MCF 10A (cell line): ENCODE results near the gene PLXNB3. TPM values are rescaled to one million over a fixed set of nuclear protein-coding genes. Genes with fewer than 3 reads are reported as not detected.

Experiments
- BruUV-seq: library from RNA; stranded (reverse); fragments of 400-500 nt; replicated peaks from 2 replicates; lab custom pipeline; 2021; lab: Mats Ljungman, UMichigan
- CTCF ChIA-PET: fragments of 300-600 bp; sonication (Branson Sonifier 250); formaldehyde crosslinking; extraction: SDS; loops from one replicate; lab custom pipeline; 2021; ENCODE audit warnings: antibody characterized with exemption, inconsistent platforms; lab: Yijun Ruan, JAX
- POLR2A ChIA-PET: fragments of 300-600, 350-650 bp; sonication (Branson Sonifier 250); formaldehyde crosslinking; extraction: SDS; loops from one replicate; lab custom pipeline; 2020; ENCODE audit warnings: antibody characterized with exemption, inconsistent platforms; lab: Yijun Ruan, JAX
- DNase-seq: peaks from one replicate; pipeline ENCODE4 v3.0.0-alpha.2; 2018; ENCODE audit not compliant: unreplicated experiment
- H3K27ac Mint-ChIP-seq: one replicate; pipeline ENCODE4 v1.8.0; 2022; ENCODE audit warnings: mild to moderate bottlenecking, low read depth, mixed read lengths; ENCODE audit not compliant: unreplicated experiment
- H3K27me3 Mint-ChIP-seq: one replicate; pipeline ENCODE4 v1.8.0; 2022; ENCODE audit warnings: mixed read lengths; ENCODE audit not compliant: insufficient read depth, unreplicated experiment
- H3K36me3 Mint-ChIP-seq: one replicate; pipeline ENCODE4 v1.8.0; 2022; ENCODE audit warnings: mild to moderate bottlenecking, moderate library complexity, mixed read lengths; ENCODE audit not compliant: insufficient read depth, unreplicated experiment
- H3K4me1 Mint-ChIP-seq: one replicate; pipeline ENCODE4 v1.8.0; 2022; ENCODE audit warnings: mixed read lengths; ENCODE audit not compliant: insufficient read depth, unreplicated experiment
- H3K4me3 Mint-ChIP-seq: one replicate; pipeline ENCODE4 v1.8.0; 2022; ENCODE audit warnings: mild to moderate bottlenecking, moderate library complexity, mixed read lengths; ENCODE audit not compliant: unreplicated experiment
- H3K9me3 Mint-ChIP-seq: one replicate; pipeline ENCODE4 v1.8.0; 2022; ENCODE audit warnings: mixed read lengths; ENCODE audit not compliant: unreplicated experiment
- intact Hi-C: fragments of 100-400 bp; cut with micrococcal nuclease; formaldehyde crosslinking; loops from 2 replicates; pipeline ENCODE4 v1.14.1; 2022
- total RNA-seq: library from RNA; stranded (reverse); gene quantifications from 2 replicates; pipeline ENCODE4 v1.2.3, GENCODE V29; 2022
- TF ChIP-seq, protein P1 (sequence below): fragments of 200-600 bp; IDR thresholded peaks from one replicate; pipeline ENCODE4 v1.8.0; 2022; ENCODE audit warnings: antibody characterized with exemption, mild to moderate bottlenecking; ENCODE audit not compliant: unreplicated experiment

The PLXNB3 gene
- total RNA-seq, 1 experiment from 2014 or later = 7.2 TPM

DNA sequence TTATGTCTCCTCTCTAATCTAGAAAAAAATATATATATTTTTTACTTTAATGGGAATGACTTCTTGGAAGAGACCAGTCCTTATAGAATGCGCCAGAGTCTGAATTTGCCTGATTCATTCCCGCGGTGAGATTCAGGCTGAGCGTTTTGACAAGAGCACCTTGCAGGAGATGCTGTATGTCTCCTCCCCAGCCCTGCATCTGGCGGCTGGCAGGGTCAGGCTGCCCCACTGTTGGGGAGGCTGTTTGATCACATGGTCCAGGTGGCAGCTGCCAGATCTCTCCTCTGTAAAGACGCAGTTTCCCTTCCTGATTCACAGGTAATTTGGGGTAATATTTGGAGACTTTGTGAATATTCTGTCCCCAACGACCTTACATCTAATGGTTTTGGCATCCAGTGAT, 56.6 kb downstream of the PLXNB3 start:
- ChIA-PET CTCF (interaction anchor here (0.7 kb wide), 1 partner anchor 643 kb away, joined by 3 read pairs; no protein-coding TSS in a partner anchor), POLR2A (interaction anchor here (0.6 kb wide), 1 partner anchor 1846 kb away, joined by 3 read pairs; no protein-coding TSS in a partner anchor)
- H3K27ac Mint-ChIP-seq = no peak overlapping the region
- BruUV-seq = no TSS peak
- H3K36me3 Mint-ChIP-seq = no peaks in the 10 kb centered on the region
- TF ChIP-seq, protein P1, sequence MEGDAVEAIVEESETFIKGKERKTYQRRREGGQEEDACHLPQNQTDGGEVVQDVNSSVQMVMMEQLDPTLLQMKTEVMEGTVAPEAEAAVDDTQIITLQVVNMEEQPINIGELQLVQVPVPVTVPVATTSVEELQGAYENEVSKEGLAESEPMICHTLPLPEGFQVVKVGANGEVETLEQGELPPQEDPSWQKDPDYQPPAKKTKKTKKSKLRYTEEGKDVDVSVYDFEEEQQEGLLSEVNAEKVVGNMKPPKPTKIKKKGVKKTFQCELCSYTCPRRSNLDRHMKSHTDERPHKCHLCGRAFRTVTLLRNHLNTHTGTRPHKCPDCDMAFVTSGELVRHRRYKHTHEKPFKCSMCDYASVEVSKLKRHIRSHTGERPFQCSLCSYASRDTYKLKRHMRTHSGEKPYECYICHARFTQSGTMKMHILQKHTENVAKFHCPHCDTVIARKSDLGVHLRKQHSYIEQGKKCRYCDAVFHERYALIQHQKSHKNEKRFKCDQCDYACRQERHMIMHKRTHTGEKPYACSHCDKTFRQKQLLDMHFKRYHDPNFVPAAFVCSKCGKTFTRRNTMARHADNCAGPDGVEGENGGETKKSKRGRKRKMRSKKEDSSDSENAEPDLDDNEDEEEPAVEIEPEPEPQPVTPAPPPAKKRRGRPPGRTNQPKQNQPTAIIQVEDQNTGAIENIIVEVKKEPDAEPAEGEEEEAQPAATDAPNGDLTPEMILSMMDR = no peak
- intact Hi-C loops = no loop called here
- H3K9me3 Mint-ChIP-seq = no peaks in the 10 kb centered on the region
- peaks cover 40% of the 10 kb centered on the region for H3K27me3 Mint-ChIP-seq
- H3K4me3 Mint-ChIP-seq = no peak overlapping the region
- DNase-seq = no peak
- no peaks in the 10 kb centered on the region for H3K4me1 Mint-ChIP-seq

DNA sequence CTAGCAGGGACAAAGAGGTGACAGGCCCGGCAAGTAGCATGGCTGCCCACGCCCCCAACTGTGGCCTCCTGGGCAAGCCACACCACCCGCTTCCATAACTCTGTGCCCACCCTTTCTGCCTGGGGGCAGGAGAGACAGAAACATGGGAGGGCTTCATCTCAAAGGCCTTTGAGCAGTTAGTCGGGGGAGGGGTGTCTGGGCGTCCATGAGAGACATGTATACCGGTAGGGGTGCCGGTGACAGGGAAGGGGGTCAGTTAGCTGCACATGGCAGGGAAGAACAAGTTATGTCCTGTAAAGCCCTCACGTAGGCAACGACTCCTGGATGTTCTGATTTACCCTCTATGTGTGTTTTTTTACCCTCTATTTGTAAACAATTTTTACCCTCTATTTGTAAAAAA, 57.0 kb downstream of the PLXNB3 start:
- intact Hi-C loops = no loop called here
- no TSS peak for BruUV-seq
- CTCF ChIA-PET = interaction anchor here (0.6 to 0.7 kb wide), 2 partner anchors 643 to 650 kb away, joined by 3 read pairs; no protein-coding TSS in a partner anchor
- Mint-ChIP-seq H3K27me3 (peaks cover 45% of the 10 kb centered on the region), H3K4me3 (no peak overlapping the region), H3K36me3 (no peaks in the 10 kb centered on the region), H3K27ac (no peak overlapping the region), H3K9me3 (no peaks in the 10 kb centered on the region), H3K4me1 (no peaks in the 10 kb centered on the region)
- POLR2A ChIA-PET = interaction anchor here (0.6 kb wide), 1 partner anchor 849 kb away, joined by 3 read pairs; no protein-coding TSS in a partner anchor
- DNase-seq = no peak
- TF ChIP-seq, protein P1 = no peak

DNA sequence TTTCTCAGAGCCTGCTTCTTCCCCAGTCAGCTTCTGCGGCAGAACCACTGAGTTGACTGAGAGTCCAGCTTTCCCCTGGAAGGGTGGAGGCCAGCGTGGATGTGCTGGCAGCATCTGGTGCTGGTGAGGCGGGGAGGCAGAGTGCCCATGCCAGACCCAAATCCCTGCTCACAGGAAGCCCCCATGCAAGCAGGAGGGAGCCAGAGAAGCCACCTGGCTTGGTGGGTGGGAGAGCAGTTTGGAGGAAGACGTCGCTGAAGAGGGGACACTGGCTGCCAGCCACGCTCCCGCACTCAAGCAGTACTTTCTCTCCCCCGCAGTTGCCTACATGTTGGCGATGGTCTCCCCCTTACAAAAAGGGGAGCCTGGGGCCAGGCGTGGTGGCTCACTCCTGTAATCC, 60.3 kb downstream of the PLXNB3 start:
- Mint-ChIP-seq H3K27me3 (peaks cover 55% of the 10 kb centered on the region), H3K36me3 (no peaks in the 10 kb centered on the region), H3K4me1 (no peaks in the 10 kb centered on the region), H3K27ac (no peak overlapping the region), H3K9me3 (no peaks in the 10 kb centered on the region), H3K4me3 (no peak overlapping the region)
- TF ChIP-seq, protein P1 = no peak
- intact Hi-C loops = no loop called here
- ChIA-PET POLR2A (no interaction called here), CTCF (interaction anchor here (0.6 kb wide), 1 partner anchor 730 kb away, joined by 4 read pairs; no protein-coding TSS in a partner anchor)
- no TSS peak for BruUV-seq
- DNase-seq = no peak

DNA sequence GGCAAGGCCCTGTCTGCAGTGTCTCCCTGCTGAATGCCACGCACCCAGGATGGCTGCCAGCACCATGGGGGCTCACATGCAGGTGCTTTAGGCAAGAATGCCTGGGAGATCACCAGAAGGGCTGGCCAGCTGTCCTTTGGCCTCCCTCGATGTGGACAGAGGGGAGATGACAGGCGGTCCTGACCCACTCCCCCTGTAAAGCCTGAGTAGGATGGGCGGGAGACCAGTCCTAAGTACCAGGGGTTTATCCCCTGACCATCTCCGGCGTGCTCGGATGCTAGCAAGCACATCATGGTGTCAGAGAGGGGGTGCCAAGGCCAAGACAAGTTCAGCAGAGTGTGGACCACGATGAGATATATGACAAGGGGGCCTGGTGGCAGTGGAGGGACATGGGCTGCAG, 61.0 kb downstream of the PLXNB3 start:
- no peaks in the 10 kb centered on the region for H3K4me1 Mint-ChIP-seq
- intact Hi-C loops = no loop called here
- ChIA-PET CTCF (interaction anchor here (0.6 kb wide), 1 partner anchor 16 kb away, joined by 4 read pairs; no protein-coding TSS in a partner anchor), POLR2A (no interaction called here)
- no peaks in the 10 kb centered on the region for H3K36me3 Mint-ChIP-seq
- no peak overlapping the region for H3K4me3 Mint-ChIP-seq
- peaks cover 55% of the 10 kb centered on the region for H3K27me3 Mint-ChIP-seq
- H3K9me3 Mint-ChIP-seq = no peaks in the 10 kb centered on the region
- no peak overlapping the region for H3K27ac Mint-ChIP-seq
- DNase-seq = no peak
- no TSS peak for BruUV-seq
- TF ChIP-seq, protein P1 = no peak

Other genes with a start within 250 kb of the PLXNB3 start
- not detected in 2 replicates for gene ATP2B3, start 246.6 kb upstream of the PLXNB3 start, total RNA-seq
- gene CCNQ, start 165.1 kb upstream of the PLXNB3 start, total RNA-seq = 20.9 and 21.7 TPM in 2 replicates
- not detected in 2 replicates for gene DUSP9, start 117.0 kb upstream of the PLXNB3 start, total RNA-seq
- gene PNCK, start 90.4 kb upstream of the PLXNB3 start, total RNA-seq = not detected in 2 replicates
- gene SLC6A8, start 76.3 kb upstream of the PLXNB3 start, total RNA-seq = 59.9 and 66.6 TPM in 2 replicates
- 197 and 203 TPM in 2 replicates for gene BCAP31, start 39.9 kb upstream of the PLXNB3 start, total RNA-seq
- 3.5 and 4.1 TPM in 2 replicates for gene ABCD1, start 39.4 kb upstream of the PLXNB3 start, total RNA-seq
- not detected in 2 replicates for gene SRPK3, start 16.8 kb downstream of the PLXNB3 start, total RNA-seq
- gene IDH3G, start 30.1 kb downstream of the PLXNB3 start, total RNA-seq = 56.5 and 65.4 TPM in 2 replicates
- gene SSR4, start 30.4 kb downstream of the PLXNB3 start, total RNA-seq = 328 and 371 TPM in 2 replicates
- 0.29 TPM in 1 of 2 replicates, not detected in the other for gene PDZD4, start 66.3 kb downstream of the PLXNB3 start, total RNA-seq
- 20.7 and 41.0 TPM in 2 replicates for gene L1CAM, start 121.9 kb downstream of the PLXNB3 start, total RNA-seq
- gene AVPR2, start 140.4 kb downstream of the PLXNB3 start, total RNA-seq = not detected in 2 replicates
- gene ARHGAP4, start 162.0 kb downstream of the PLXNB3 start, total RNA-seq = 2.3 and 2.6 TPM in 2 replicates
- 166 and 196 TPM in 2 replicates for gene NAA10, start 170.8 kb downstream of the PLXNB3 start, total RNA-seq
- gene RENBP, start 180.4 kb downstream of the PLXNB3 start, total RNA-seq = 0.23 TPM in 1 of 2 replicates, not detected in the other
- gene HCFC1, start 207.6 kb downstream of the PLXNB3 start, total RNA-seq = 40.3 and 44.5 TPM in 2 replicates
- gene TMEM187, start 208.5 kb downstream of the PLXNB3 start, total RNA-seq = 9.3 and 10.9 TPM in 2 replicates